ENCODE measurements around the gene EFCAB6.
A peak's percentile ranks its signal among the peaks of the same experiment; 100 is the strongest.

Gene EFCAB6

GRCh38 chr22:43541462-43542407, 270.4 kb downstream of the EFCAB6 start:
- DNase-seq, result no peak

DNA sequence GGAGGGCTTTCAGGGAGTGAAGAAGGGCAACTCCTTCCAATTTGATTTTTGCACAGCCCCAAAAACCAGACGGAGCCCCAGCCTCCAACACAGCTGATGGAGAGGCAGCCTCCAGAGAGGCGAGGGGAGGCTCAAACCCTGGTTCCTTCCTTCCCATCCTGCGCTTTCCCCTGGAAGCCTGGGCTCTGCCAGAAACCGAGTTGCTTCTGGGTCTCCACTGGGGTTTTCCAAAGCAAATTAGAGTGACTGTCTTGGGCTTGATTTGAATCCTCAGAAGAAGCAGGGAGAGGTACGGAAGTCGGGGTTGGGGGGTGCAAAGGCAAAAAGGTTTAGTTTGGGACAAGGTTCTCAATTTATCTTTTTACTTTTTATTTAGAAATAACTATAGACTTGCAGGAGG, 271.1 kb downstream of the EFCAB6 start:
- DNase-seq, result no peak

DNA sequence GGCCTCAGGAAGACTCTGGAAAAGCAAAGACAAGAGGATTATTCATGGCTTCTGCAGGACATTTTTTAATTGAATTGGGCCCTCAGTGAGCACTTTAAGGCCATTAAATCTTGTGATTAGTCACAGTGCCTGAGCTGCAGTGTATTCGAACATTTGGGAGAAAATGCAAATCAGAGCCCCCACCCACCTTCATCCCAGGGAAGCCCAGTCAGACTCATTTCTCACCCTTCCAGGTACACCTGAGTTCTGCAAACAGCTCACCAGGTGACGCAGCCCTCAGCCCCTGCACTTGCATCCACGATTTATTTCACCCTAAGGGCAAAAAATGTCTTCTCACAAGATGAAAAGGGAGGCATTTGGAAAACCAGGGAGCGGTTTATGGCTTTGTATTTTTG, 271.6 kb downstream of the EFCAB6 start:
- DNase-seq, result no peak

DNA sequence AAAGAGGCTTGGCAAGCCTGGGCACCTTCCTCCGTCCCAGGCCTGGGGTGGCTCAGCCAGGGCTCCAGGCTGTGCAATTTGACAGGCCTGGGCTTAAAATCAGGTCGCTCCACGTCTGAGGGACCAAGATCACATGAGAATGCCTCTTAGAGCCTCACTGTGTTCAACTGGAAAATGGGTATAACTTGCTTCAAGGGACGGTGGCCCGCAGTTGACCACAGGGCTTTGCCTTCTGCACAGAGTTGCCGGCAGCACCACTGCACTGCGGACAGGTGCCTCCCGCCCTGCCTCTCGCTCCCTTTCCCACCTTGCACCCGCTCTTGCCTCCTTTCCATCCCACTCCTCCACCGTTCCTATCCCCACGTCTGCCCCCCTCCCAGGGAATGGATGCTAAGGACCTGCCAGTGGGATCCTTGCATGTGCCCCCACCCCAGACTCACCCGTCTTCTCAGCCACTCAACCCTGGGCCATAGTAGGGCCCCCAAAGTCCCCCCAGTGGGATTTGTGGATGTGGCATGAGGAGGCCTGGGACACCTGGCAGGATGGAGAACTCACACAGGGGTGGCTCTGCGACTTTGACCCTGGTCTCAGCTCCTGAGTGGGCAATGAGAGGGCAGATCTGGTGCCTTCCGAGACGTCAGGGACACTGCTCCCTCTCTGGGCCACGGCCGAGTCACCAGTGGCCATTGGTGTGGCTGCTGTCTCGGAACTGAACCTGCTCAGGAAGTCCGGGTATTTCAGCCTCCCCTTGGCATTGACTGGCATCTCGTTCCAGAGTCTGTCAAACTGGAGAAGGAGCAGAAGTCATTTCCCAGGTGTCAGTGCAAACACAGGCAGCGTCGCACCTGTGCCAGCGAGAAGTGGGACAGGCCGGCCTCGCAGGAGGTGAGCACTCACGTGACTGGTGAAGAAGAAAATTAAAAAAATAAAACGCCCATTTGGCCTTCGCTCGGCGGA, 272.3 kb downstream of the EFCAB6 start:
- DNase-seq, result no peak

- peak; percentile 18 to 30 for DNase-seq
Measured at GRCh38 chr22:43537019-43537585, 275.0 kb downstream of the EFCAB6 start.

DNA sequence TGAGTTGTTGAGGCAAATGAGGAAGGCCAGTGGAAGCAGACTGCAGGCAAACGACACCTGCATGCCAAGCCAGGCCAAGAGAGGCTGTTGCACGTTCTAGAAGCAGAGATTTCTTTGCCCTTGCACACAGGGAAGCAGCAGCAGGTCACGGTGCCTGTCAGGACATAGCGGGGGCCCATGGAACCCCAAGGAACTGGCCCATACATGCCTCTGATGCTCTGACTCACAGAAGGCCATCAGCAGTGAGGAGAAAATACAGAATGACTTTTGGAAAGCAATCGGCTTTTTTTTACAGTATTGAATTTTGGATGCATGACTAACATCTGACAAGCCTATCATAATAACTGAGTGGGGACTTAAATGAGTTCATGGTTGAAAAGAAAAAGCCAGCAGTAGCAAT, 276.4 kb downstream of the EFCAB6 start:
- no peak for DNase-seq

GRCh38 chr22:43535336-43535735, 276.8 kb downstream of the EFCAB6 start:
- no peak for DNase-seq

DNA sequence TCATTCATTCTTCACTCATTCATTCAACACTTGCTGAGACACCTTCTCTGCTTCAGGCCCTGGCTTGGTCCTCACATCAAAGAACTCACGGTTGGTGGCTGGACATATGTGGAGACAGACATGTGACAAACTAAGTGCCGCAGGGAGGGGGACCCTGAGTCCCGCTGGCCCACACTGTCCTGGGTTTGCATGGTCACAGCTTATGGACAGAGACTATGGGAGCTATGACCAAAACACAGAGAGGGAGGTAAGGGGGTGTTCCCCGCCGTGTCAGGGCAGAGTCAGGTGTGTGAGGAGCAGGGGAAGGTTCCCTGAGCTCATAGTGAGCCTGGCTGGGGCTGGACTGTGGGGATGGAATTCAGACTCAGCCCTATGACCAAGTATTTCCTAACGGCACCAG, 277.2 kb downstream of the EFCAB6 start:
- DNase-seq, result no peak

DNA sequence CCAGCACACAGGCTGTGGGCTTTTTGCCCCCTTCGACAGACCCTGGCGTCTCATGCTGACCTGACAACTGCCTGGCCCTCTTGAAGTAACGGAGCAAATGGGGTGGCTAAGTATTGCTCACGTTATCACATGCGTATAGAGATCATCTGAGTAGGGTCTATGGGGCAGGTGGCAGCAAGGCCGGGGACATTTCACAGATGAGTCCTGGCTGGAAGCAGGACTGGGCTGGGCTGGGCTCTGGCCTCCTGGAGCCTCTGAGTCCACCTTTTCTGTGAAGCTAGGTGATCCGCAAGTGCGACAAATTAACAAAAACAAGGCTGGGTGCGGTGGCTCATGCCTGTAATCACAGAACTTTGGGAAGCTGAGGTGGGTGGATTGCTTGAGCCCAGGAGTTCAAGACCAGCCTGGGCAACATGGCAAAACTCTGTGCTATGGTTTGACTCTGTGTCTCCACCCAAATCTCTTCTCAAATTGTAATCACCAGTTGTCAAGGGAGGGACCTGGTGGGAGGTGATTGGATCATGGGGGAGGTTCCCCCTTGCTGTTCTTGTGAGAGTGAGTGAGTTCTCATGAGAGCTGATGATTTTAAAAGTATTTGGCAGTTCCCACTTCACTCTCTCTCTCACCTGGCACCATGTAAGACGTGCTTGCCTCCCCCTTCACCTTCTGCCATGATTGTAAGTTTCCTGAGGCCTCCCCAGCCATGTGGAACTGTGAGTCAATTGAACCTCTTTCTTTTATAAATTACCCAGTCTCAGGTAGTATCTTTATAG, 278.3 kb downstream of the EFCAB6 start:
- DNase-seq, result no peak

GRCh38 chr22:43533156-43533530, 279.0 kb downstream of the EFCAB6 start:
- no peak for DNase-seq

DNA sequence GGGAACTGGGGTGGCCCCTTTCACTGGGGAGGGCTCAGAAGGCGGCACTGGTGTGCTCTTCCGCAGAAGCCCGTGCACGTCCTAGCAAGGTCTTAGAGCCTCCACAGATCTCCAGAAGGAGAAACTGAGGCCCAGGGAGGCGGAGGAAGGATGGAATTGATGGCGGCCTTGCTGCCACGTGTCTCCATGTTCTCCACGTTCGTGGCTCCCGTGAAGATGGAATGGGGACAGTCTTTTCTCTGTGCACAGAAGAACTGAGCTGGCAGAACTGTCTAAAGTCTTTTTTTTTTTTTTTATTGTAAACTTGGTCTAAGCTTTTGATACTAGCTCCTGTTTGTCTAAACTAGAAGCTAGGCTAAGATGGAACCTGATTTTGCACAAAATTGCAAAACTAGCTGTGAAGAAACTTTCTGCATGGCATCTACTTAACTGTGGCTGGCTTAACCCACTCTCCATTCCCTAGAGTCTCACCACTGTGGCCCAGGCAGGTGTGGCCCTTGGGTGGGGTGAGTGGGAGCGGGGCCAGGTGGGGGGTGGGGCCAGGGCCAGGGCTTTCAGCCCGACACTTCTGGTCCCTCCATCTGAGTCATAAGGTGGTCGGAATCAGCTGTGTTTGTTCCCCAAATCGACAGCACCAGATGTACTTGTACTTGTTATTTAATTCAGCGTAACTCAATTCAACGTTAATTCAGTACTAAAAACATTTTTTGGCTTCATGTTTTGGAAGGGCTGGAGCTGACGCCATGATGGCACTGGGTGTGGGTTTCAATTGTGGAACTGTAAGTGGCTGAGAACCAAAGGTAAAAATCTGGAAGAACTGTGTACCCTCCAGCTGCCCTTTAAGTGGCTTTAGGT, 279.6 kb downstream of the EFCAB6 start:
- no peak for DNase-seq

GRCh38 chr22:43531651-43532050, 280.5 kb downstream of the EFCAB6 start:
- DNase-seq, result no peak

- no peak for DNase-seq
Measured at GRCh38 chr22:43530349-43531201, 281.5 kb downstream of the EFCAB6 start.

- DNase-seq, result no peak
Measured at GRCh38 chr22:43529934-43530333, 282.2 kb downstream of the EFCAB6 start.

DNA sequence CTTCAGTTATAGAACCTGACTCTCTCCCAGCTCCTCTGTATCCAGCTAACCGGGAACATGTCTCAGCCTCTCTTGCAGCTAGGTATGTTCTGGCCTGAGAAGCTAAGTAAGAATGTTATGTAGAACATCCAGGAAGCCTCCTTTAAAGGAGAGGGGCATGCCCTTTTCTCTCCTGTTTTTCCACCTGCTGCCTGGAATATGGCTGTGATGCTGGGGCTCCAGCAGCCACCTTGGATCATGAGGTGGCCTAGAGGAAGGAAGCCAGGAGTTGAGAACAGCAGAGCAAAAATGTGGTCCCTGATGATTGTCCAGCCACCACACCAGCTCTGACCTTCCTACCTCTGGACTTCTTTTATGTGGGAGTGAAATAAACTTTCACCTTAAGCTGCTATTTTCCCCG, 282.6 kb downstream of the EFCAB6 start:
- no peak for DNase-seq

DNA sequence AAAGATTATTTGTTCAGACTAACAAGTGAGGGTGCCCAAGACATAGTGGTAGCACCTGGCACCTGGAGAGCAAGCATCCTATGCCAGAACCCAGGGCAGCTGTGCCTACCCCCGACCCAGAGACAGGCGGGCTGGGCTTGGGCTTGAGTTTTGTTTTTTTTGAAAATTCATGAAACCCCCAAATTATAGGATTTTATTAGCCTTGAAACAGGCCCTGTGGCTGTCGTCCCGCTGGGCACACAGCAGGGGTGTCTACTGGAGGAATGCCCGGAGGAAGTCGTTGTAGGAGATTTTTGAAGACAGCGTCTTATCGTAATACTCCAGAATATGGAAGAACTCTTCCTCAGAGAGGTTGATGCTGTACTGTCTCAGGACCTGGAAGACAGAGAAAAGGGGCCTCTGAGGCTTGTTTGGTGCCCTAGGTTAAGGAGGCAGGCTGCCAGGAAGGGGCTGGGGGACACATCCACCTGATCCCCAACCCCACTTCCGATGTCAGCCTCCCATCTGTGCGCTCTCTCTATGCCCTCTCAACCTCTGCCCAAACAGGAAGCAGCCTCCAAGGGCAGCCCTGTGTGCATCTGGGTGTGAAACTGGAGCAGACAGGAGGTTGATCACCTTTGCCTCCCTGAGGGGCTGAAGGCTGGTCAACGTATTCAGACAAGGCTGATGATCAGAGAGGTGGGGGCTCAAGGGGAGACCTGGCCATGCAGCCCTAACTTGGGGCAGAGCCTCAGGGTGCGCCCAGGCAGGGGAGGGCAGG, 283.3 kb downstream of the EFCAB6 start:
- DNase-seq, result no peak

- DNase-seq, result no peak
Measured at GRCh38 chr22:43526946-43527345, 285.2 kb downstream of the EFCAB6 start.

DNA sequence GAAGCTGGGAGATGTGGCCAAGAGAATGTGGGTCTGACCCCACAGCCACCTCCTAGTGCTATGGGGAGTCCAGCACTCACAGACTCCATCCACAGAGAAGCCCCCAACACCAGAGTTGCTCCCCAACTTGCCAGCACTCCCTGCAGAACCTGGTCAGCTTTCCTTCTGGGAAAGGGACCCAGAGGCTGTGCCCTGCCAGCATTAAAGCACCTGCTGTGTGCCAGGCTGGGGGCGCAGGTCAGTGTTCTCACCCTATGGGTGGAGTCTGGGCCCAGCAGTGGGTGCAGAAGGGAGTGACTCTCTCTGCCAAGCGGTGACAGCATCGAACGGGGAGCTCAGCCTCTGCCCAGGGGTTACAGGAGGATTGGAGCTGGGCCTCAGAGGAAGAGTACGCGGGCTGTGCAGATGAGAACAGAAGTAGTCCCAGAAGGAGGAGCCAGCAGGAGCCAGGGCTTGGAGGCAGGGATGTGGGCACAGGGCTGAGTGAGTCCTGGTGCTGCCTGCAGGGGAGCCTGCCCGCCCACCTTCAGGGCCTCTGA, 285.9 kb downstream of the EFCAB6 start:
- DNase-seq, result no peak

DNA sequence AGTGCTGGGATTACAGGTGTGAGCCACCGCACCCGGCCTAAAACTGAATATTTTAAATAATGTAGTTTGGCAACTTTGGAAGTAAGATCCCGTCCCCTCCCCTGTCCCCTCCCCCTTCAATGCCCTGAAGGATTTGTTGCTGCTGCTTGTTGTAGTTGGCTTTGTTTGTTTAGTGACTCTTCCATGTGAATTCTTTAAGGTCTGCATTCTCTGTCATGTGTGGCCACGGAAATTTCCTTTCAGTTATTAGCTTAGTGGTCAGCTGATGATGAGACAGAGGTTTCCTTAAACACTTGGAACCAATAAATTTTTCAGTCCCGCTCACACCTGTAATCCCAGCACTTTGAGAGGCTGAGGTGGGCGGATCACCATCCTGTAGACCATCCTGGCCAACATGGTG, 290.4 kb downstream of the EFCAB6 start:
- no peak for DNase-seq

DNA sequence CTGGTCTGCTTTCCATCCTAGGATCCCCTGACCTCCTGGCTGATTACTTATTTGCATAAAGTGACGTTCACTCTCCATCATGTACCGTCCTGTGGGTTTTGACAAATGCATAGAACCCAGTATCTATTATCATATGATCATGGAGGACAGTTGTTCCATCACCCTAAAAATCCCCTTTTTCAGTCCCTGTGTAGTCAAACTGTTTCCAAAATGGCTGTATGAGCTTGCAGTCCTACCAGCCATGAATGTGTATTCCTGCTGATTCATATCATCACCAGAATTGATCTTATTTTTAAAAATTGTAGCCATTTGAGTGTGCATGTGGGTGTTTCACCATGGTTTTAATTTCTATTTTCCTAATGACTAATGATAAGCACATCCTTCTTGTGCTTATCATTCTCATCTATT, 291.5 kb downstream of the EFCAB6 start:
- DNase-seq, result no peak

Data from Kasumi-1 (cell line).